GM19468 (cell line): ENCODE results near the gene COX14.
"Not testable (repeated sequence)": the region's sequence is repeated elsewhere in the genome, so short reads cannot be mapped to it uniquely, and the experiment has no call there.

Experiments used
- ATAC-seq: cut with Tn5 transposase; IDR thresholded peaks from one replicate; pipeline ENCODE4 v1.9.1; 2021; ENCODE audit warnings: mild to moderate bottlenecking, moderate library complexity, moderate number of reproducible peaks; ENCODE audit not compliant: unreplicated experiment; ENCODE audit errors: extremely low read depth

COX14 gene

DNA sequence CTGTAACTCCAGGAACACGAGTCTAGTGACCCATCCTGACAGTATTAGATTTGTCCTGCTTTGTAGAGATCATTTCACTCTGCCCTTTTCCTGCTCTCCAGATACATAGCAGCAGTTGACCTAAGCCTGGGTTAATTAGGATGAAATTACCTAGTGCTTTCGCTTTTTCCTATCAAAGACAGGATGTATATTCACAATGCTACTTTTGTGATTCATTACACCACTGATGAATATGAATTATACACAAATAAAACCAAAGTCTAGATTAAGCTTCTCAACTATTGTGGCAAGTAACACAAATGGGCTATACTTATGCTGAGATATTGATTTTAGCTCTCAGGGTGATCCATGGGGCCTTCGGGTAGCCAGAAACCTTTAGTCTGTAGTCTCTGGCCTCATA is 37.3 kb downstream of the COX14 start:
- no peak for ATAC-seq

DNA sequence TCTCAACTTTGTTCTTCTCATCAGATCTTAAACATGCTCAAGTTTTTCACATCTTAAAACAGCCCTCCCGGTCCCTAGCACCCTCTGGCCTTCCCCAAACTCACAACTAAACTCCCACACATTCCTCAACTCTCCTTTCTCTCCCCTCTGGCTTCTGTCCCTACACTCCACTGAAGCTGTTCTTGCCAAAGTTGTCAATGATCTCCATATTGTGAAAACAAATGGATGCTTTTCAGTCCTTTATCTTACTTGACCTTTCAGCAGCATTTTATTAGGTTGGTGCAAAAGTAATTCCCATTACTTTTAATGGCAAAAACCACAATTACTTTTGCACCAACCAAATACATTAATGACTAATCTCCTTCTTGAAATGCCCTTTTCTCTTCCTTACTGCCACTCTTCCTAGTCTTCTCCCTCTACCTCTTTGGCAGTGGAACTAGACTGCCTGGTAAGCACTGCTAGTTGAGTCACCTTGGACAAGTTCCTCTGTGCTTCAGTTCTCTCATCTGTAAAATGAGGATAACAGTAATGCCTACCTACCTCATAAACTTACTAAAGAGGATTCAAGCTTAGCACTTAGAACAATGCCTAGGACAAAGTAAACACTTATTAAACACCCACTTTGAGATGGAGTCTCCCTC is 39.1 kb downstream of the COX14 start:
- ATAC-seq: no peak

DNA sequence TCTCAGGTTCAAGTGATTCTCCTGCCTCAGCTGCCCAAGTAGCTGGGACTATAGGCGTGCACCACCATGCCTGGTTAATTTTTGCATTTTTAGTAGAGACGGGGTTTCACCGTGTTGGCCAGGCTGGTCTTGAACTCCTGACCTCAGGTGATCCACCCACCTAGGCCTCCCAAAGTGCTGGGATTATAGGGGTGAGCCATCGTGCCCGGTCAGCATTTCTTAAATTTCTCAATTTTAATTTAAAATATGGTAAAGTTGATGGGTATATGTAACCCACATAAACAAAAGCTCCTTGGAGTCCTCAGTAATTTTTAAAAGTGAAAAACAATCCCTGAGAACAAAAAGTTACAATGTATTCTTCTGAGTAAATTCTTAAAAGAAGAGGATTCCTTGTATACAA is 42.9 kb downstream of the COX14 start:
- ATAC-seq: not testable (repeated sequence)

- ATAC-seq: no peak
These were observed 44.6 kb downstream of the COX14 start for GRCh38 chr12:50156641-50157040.

DNA sequence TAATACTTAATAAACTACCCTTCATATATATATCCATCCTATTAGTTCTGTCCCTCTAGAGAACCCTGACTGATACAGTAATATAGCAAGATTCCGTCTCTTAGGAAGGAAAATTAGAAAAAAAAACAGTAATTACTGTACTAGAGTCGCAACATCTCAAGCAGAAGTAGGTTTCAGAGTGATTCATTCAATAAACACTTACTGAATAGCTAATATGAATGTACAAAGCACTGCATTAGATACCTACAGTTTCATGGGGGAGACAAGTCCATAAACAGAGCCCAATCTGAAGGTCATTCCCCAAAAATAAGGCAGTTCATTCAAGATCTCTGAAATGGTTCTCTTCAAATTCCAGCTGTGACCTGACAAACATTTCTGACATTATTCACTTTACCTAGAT is 45.2 kb downstream of the COX14 start:
- ATAC-seq: no peak

- no peak for ATAC-seq
These were observed 48.6 kb downstream of the COX14 start for GRCh38 chr12:50160643-50161042.

- no peak for ATAC-seq
These were observed 50.2 kb downstream of the COX14 start for GRCh38 chr12:50162230-50162629.

DNA sequence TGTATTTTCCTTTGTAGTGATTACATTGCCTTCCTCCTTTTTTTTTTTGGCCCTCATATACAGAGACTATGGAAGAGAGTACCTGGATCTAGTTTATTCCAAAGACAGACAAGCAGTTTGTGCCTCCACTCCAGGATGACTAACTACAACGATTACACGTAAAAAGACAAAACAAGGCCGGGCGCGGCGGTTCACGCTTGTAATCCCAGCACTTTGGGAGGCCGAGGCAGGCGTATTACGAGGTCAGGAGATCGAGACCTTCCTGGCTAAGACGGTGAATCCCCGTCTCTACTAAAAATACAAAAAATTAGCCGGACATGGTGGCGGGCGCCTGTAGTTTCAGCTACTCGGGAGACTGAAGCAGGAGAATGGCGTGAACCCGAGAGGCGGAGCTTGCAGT is 52.9 kb downstream of the COX14 start:
- no peak for ATAC-seq

DNA sequence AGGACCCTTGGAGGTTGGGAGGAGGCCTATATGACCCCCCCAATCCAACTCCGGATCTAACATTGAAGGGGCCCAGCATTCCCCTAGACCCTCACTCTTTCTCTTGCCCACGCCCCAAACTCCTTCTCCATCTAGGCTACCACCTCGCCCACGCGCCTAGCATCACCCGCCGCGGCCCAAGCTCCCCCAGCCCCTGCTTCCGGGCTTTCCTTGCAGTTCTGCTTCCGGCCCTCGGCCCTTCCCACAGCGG is 54.7 kb downstream of the COX14 start:
- ATAC-seq: no peak

DNA sequence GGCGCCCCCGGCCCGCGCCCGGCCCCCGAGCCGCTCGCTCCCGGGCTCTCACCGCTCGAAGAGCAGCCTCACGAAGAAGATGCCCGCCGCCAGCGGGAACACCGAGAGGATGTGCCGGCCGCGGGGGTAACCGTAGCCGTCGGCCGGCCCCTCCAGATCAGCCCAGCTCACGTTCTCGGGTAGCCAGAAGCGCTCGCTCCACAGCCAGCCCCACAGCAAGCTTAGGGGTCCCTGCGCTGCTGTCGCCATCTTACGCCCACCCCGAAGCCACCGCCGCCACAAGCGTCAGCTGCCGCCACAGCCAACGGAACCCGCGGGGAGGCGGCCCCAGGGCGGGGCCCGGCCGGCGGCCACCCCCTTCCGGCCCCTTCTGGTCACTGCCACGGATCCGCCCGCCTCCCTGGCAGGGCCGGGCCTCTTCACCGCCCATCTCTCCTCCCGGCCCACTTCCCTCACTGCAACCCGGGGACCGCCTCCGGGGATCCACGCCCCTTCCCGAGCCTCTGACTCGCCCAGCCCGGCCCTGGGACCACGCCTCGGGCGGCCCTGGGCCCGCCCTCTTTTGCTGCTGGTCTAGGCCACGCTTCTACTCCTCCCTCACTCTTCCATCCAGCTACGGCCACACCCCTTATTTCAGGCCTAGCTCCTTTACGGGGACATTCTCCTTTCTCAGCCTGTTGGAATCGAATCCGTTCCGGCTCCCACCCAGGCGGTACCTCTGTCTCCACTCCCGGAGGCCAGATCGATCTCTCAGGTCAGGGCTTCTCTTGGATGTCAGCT is 55.2 kb downstream of the COX14 start, which contains the start of gene CERS5:
Gene CERS5 (minus strand): TSS at position 321 of the 780 bp plus-strand sequence. CDS start 72 bp downstream, at position 249.
- peak; percentile 96 for ATAC-seq
